Chondrocyte (in vitro differentiated cells): ENCODE measurements around the gene AHDC1. TPM values are rescaled to one million over a fixed set of nuclear protein-coding genes. Genes with fewer than 3 reads are reported as not detected.

ENCODE experiments used
- DNase-seq: peaks from one replicate; pipeline ENCODE4 v3.0.0; 2021; ENCODE audit warnings: mixed read lengths, low spot score
- H3K27ac Mint-ChIP-seq: one replicate; pipeline ENCODE4 v1.8.0; 2021; ENCODE audit warnings: mild to moderate bottlenecking, moderate library complexity, mixed read lengths; ENCODE audit not compliant: unreplicated experiment
- H3K27me3 Mint-ChIP-seq: 2 replicates; pipeline ENCODE4 v1.8.0; 2021; ENCODE audit warnings: low read depth, mixed read lengths
- H3K36me3 Mint-ChIP-seq: 2 replicates; pipeline ENCODE4 v1.8.0; 2021; ENCODE audit warnings: low read depth, mixed read lengths
- H3K4me1 Mint-ChIP-seq: 2 replicates; pipeline ENCODE4 v1.8.0; 2021; ENCODE audit warnings: low read depth, mild to moderate bottlenecking, mixed read lengths
- H3K4me3 Mint-ChIP-seq: one replicate; pipeline ENCODE4 v1.8.0; 2021; ENCODE audit warnings: mild to moderate bottlenecking, moderate library complexity, mixed read lengths; ENCODE audit not compliant: unreplicated experiment
- H3K9me3 Mint-ChIP-seq: 2 replicates; pipeline ENCODE4 v1.8.0; 2021; ENCODE audit warnings: low read depth, mixed read lengths
- CTCF ChIP-seq: fragments of 200-600 bp; sonication (generic); IDR thresholded peaks from 2 replicates; pipeline ENCODE4 v1.5.0; 2021; ENCODE audit warnings: antibody characterized with exemption, mild to moderate bottlenecking, moderate library complexity
- total RNA-seq: library from RNA; stranded (reverse); gene quantifications from 3 replicates; pipeline ENCODE4 v1.2.1, GENCODE V29; 2021

The AHDC1 gene
- total RNA-seq, 1 donor from 2014 or later: 61.8 TPM

GRCh38 chr1:27569088-27569460, 34.9 kb downstream of the AHDC1 start:
- H3K27me3 Mint-ChIP-seq: no peaks in the 10 kb centered on the region
- H3K9me3 Mint-ChIP-seq: no peaks in the 10 kb centered on the region
- no peak for TF ChIP-seq CTCF
- peaks cover 95% of the 10 kb centered on the region for H3K4me1 Mint-ChIP-seq
- no peaks in the 10 kb centered on the region for H3K36me3 Mint-ChIP-seq
- H3K27ac Mint-ChIP-seq: peak overlapping the region; percentile 90
- DNase-seq: no peak
- peak overlapping the region; percentile 60 for H3K4me3 Mint-ChIP-seq

- no peaks in the 10 kb centered on the region for H3K9me3 Mint-ChIP-seq
- DNase-seq: peak; percentile 98
- H3K4me1 Mint-ChIP-seq: peaks cover 95% of the 10 kb centered on the region
- peak; percentile 85 for TF ChIP-seq CTCF
- H3K27me3 Mint-ChIP-seq: no peaks in the 10 kb centered on the region
- peak overlapping the region; percentile 60 for H3K4me3 Mint-ChIP-seq
- H3K36me3 Mint-ChIP-seq: no peaks in the 10 kb centered on the region
- H3K27ac Mint-ChIP-seq: peak overlapping the region; percentile 90
These were observed 35.5 kb downstream of the AHDC1 start for GRCh38 chr1:27568300-27569087.

- no peaks in the 10 kb centered on the region for H3K36me3 Mint-ChIP-seq
- no peak for TF ChIP-seq CTCF
- no peaks in the 10 kb centered on the region for H3K9me3 Mint-ChIP-seq
- peak overlapping the region; percentile 89 for H3K27ac Mint-ChIP-seq
- H3K27me3 Mint-ChIP-seq: no peaks in the 10 kb centered on the region
- no peak for DNase-seq
- peak overlapping the region; percentile 13 for H3K4me3 Mint-ChIP-seq
- peaks cover 95% of the 10 kb centered on the region for H3K4me1 Mint-ChIP-seq
These were observed 36.0 kb downstream of the AHDC1 start for GRCh38 chr1:27567971-27568299.

- Mint-ChIP-seq H3K27me3 (no peaks in the 10 kb centered on the region), H3K4me1 (peaks cover 95% of the 10 kb centered on the region), H3K36me3 (no peaks in the 10 kb centered on the region), H3K27ac (peak overlapping the region; percentile 89), H3K4me3 (peak overlapping the region; percentile 23), H3K9me3 (no peaks in the 10 kb centered on the region)
- no peak for TF ChIP-seq CTCF
- no peak for DNase-seq
These were observed 36.8 kb downstream of the AHDC1 start for GRCh38 chr1:27567146-27567526.

- Mint-ChIP-seq H3K9me3 (no peaks in the 10 kb centered on the region), H3K27ac (peak overlapping the region; percentile 89), H3K36me3 (no peaks in the 10 kb centered on the region), H3K4me3 (peak overlapping the region; percentile 23), H3K4me1 (peaks cover 95% of the 10 kb centered on the region), H3K27me3 (no peaks in the 10 kb centered on the region)
- DNase-seq: no peak
- TF ChIP-seq CTCF: no peak
These were observed 37.3 kb downstream of the AHDC1 start for GRCh38 chr1:27566462-27567145.
